NCI-H2196 (cell line): ENCODE data around the gene HEMK1.

Source experiments
- DNase-seq: peaks from one replicate; lab custom pipeline; 2025; ENCODE audit not compliant: unreplicated experiment; lab: John Stamatoyannopoulos, UW

Gene HEMK1

GRCh38 chr3:50600141-50600753, 30.9 kb downstream of the HEMK1 start:
- DNase-seq: no peak

GRCh38 chr3:50600841-50601591, 31.7 kb downstream of the HEMK1 start:
- peak; percentile 74 for DNase-seq

- DNase-seq: no peak
These were observed 33.4 kb downstream of the HEMK1 start for GRCh38 chr3:50602595-50603191.

- DNase-seq: no peak
These were observed 34.2 kb downstream of the HEMK1 start for GRCh38 chr3:50603261-50604109.

GRCh38 chr3:50604110-50604621, 34.8 kb downstream of the HEMK1 start:
- no peak for DNase-seq

GRCh38 chr3:50604628-50605588, 35.6 kb downstream of the HEMK1 start:
- DNase-seq: no peak

- DNase-seq: no peak
These were observed 36.6 kb downstream of the HEMK1 start for GRCh38 chr3:50605901-50606326.

GRCh38 chr3:50606596-50606995, 37.3 kb downstream of the HEMK1 start:
- DNase-seq: no peak

GRCh38 chr3:50607271-50608091, 38.2 kb downstream of the HEMK1 start:
- no peak for DNase-seq

- DNase-seq: no peak
These were observed 39.0 kb downstream of the HEMK1 start for GRCh38 chr3:50608278-50608677.

- no peak for DNase-seq
These were observed 39.9 kb downstream of the HEMK1 start for GRCh38 chr3:50609071-50609762.

- no peak for DNase-seq
These were observed 40.4 kb downstream of the HEMK1 start for GRCh38 chr3:50609763-50610085.

- DNase-seq: peak; percentile 8
These were observed 41.1 kb downstream of the HEMK1 start for GRCh38 chr3:50610181-50610971.

GRCh38 chr3:50610992-50611463, 41.7 kb downstream of the HEMK1 start:
- no peak for DNase-seq

- peak; percentile 79 for DNase-seq
These were observed 42.3 kb downstream of the HEMK1 start, which contains the start of gene CISH for GRCh38 chr3:50611464-50612233. Gene CISH, minus strand, starts transcription at chr3:50611774. Its CDS starts 124 bp downstream, at chr3:50611650.

- DNase-seq: no peak
These were observed 43.0 kb downstream of the HEMK1 start for GRCh38 chr3:50612234-50612882.
